Left kidney (tissue), 8 donors: Measurements from ENCODE around the gene SOX2. TPM values are rescaled to one million over a fixed set of nuclear protein-coding genes. Genes with fewer than 3 reads are reported as not detected.
A peak's percentile ranks its signal among the peaks of the same experiment; 100 is the strongest.

ENCODE experiments used
- DNase-seq: peaks from one replicate; pipeline ENCODE4 v3.0.0-alpha.2; 2013
- long read RNA-seq, 8 donors: transcript quantifications; one replicate each; lab custom pipeline, GENCODE V29; 2026
- polyA plus RNA-seq: library from polyadenylated mRNA; unstranded; fragments of 120-200 nt; gene quantifications from one replicate; pipeline ENCODE4 v1.2.1, GENCODE V29; 2013; ENCODE audit not compliant: insufficient read length

SOX2 gene
- polyA plus RNA-seq = 0.30 TPM
- long read RNA-seq, donor 1, partial matches to known transcripts = 0 of 1 reads
- long read RNA-seq, donor 1, other reads (novel, unspliced or antisense) = 0 of 1 reads
- long read RNA-seq, donor 2, partial matches to known transcripts = 0 of 1 reads
- long read RNA-seq, donor 2, other reads (novel, unspliced or antisense) = 0 of 1 reads
- long read RNA-seq, donor 3 = 0 reads
- long read RNA-seq, donor 4, partial matches to known transcripts = 0 of 1 reads
- long read RNA-seq, donor 4, other reads (novel, unspliced or antisense) = 0 of 1 reads
- long read RNA-seq, donor 5 = 0 reads
- long read RNA-seq, donor 6, partial matches to known transcripts = 0 of 2 reads
- long read RNA-seq, donor 6, other reads (novel, unspliced or antisense) = 0 of 2 reads
- long read RNA-seq, donor 7 = 0 reads
- long read RNA-seq, donor 8, partial matches to known transcripts = 0 of 2 reads
- long read RNA-seq, donor 8, other reads (novel, unspliced or antisense) = 0 of 2 reads

- DNase-seq = peak; percentile 75
These were observed at the start of gene SOX2 for GRCh38 chr3:181711325-181712135. SOX2 (plus strand) TSS chr3:181711925; CDS start chr3:181712361, 436 bp downstream.

GRCh38 chr3:181683563-181683962, 28.2 kb upstream of the SOX2 start:
- no peak for DNase-seq

GRCh38 chr3:181687190-181687589, 24.5 kb upstream of the SOX2 start:
- no peak for DNase-seq

GRCh38 chr3:181687731-181688130, 24.0 kb upstream of the SOX2 start:
- DNase-seq = no peak

GRCh38 chr3:181689546-181689945, 22.2 kb upstream of the SOX2 start:
- DNase-seq = no peak

GRCh38 chr3:181690769-181691168, 21.0 kb upstream of the SOX2 start:
- DNase-seq = no peak

- DNase-seq = no peak
These were observed 19.8 kb upstream of the SOX2 start for GRCh38 chr3:181691901-181692300.

GRCh38 chr3:181692311-181693145, 19.2 kb upstream of the SOX2 start:
- DNase-seq = no peak

GRCh38 chr3:181693280-181693679, 18.4 kb upstream of the SOX2 start:
- no peak for DNase-seq

- DNase-seq = no peak
These were observed 16.7 kb upstream of the SOX2 start for GRCh38 chr3:181694805-181695660.

GRCh38 chr3:181695661-181696491, 15.8 kb upstream of the SOX2 start:
- no peak for DNase-seq

- DNase-seq = no peak
These were observed 15.0 kb upstream of the SOX2 start for GRCh38 chr3:181696626-181697230.

GRCh38 chr3:181698263-181698954, 13.3 kb upstream of the SOX2 start:
- no peak for DNase-seq

GRCh38 chr3:181699171-181699903, 12.4 kb upstream of the SOX2 start:
- DNase-seq = no peak

- peak; percentile 90 for DNase-seq
These were observed 11.3 kb upstream of the SOX2 start for GRCh38 chr3:181700168-181701087.

- no peak for DNase-seq
These were observed 10.6 kb upstream of the SOX2 start for GRCh38 chr3:181701096-181701495.
